H9 (cell line): Measurements from ENCODE around the gene SRBD1. TPM values are rescaled to one million over a fixed set of nuclear protein-coding genes. Genes with fewer than 3 reads are reported as not detected.

Source experiments
- DNase-seq: peaks from one replicate; pipeline ENCODE4 v3.0.0-alpha.2; 2017
- H2AFZ ChIP-seq: one replicate; pipeline ENCODE4 v1.6.1; 2013; ENCODE audit warnings: mild to moderate bottlenecking, low read length, control low read depth, moderate library complexity
- H2AK5ac ChIP-seq: 2 replicates; pipeline ENCODE4 v1.6.1; 2013; ENCODE audit warnings: low read length, control low read depth, mixed read lengths; ENCODE audit not compliant: insufficient read length
- H2BK120ac ChIP-seq: one replicate; pipeline ENCODE4 v1.6.1; 2013; ENCODE audit warnings: low read depth, mild to moderate bottlenecking, low read length, control low read depth, inconsistent platforms; ENCODE audit not compliant: poor library complexity, severe bottlenecking
- H2BK12ac ChIP-seq: 2 replicates; pipeline ENCODE4 v1.6.1; 2013; ENCODE audit warnings: low read length, control low read depth, mixed read lengths, low read depth; ENCODE audit not compliant: insufficient read length
- H2BK15ac ChIP-seq: 2 replicates; pipeline ENCODE4 v1.6.1; 2013; ENCODE audit warnings: low read depth, low read length, control low read depth
- H2BK20ac ChIP-seq: one replicate; pipeline ENCODE4 v1.6.1; 2013; ENCODE audit warnings: low read depth, mild to moderate bottlenecking, low read length, control low read depth, inconsistent platforms; ENCODE audit not compliant: poor library complexity, severe bottlenecking
- H2BK5ac ChIP-seq: 2 replicates; pipeline ENCODE4 v1.6.1; 2013; ENCODE audit warnings: low read length, control low read depth, mixed read lengths; ENCODE audit not compliant: insufficient read length
- H3K14ac ChIP-seq: 2 replicates; pipeline ENCODE4 v1.6.1; 2013; ENCODE audit warnings: low read length, control low read depth; ENCODE audit not compliant: insufficient read depth
- H3K18ac ChIP-seq: 2 replicates; pipeline ENCODE4 v1.6.1; 2013; ENCODE audit warnings: low read depth, mild to moderate bottlenecking, mixed read lengths, low read length, control low read depth; ENCODE audit not compliant: insufficient read length
- H3K23ac ChIP-seq: 2 replicates; pipeline ENCODE4 v1.6.1; 2013; ENCODE audit warnings: low read length, control low read depth, mixed read lengths, low read depth; ENCODE audit not compliant: insufficient read length
- H3K23me2 ChIP-seq: 2 replicates; pipeline ENCODE4 v1.6.1; 2013; ENCODE audit warnings: low read depth, mild to moderate bottlenecking, mixed read lengths, low read length, control low read depth; ENCODE audit not compliant: insufficient read length, poor library complexity, severe bottlenecking
- H3K27ac ChIP-seq: 2 replicates; pipeline ENCODE4 v1.5.1; 2013; ENCODE audit warnings: low read length, control low read depth, mixed read lengths, low read depth; ENCODE audit not compliant: insufficient read length
- H3K27me3 ChIP-seq: 2 replicates; pipeline ENCODE4 v1.6.1; 2013; ENCODE audit warnings: low read length, control low read depth, inconsistent platforms; ENCODE audit not compliant: insufficient read depth
- H3K4ac ChIP-seq: 2 replicates; pipeline ENCODE4 v1.6.1; 2013; ENCODE audit warnings: low read depth, mild to moderate bottlenecking, control low read depth, inconsistent platforms, low read length, moderate library complexity
- H3K4me1 ChIP-seq: 2 replicates; pipeline ENCODE4 v1.6.1; 2013; ENCODE audit warnings: low read length, control low read depth, inconsistent platforms; ENCODE audit not compliant: insufficient read depth
- H3K4me2 ChIP-seq: 2 replicates; pipeline ENCODE4 v1.6.1; 2013; ENCODE audit warnings: low read length, control low read depth, mixed read lengths; ENCODE audit not compliant: insufficient read length, insufficient read depth
- H3K56ac ChIP-seq: 2 replicates; pipeline ENCODE4 v1.6.1; 2013; ENCODE audit warnings: low read depth, mild to moderate bottlenecking, mixed read lengths, low read length, control low read depth; ENCODE audit not compliant: insufficient read length
- H3K79me1 ChIP-seq: 2 replicates; pipeline ENCODE4 v1.6.1; 2013; ENCODE audit warnings: low read depth, mild to moderate bottlenecking, moderate library complexity, low read length, control low read depth, inconsistent platforms; ENCODE audit not compliant: insufficient read depth, poor library complexity, severe bottlenecking
- H3K79me2 ChIP-seq: 2 replicates; pipeline ENCODE4 v1.6.1; 2013; ENCODE audit warnings: low read length, control low read depth, inconsistent platforms; ENCODE audit not compliant: insufficient read depth
- H3K9ac ChIP-seq: 2 replicates; pipeline ENCODE4 v1.6.1; 2013; ENCODE audit warnings: low read length, control low read depth, mixed read lengths; ENCODE audit not compliant: insufficient read length; ENCODE audit errors: extremely low read depth
- H3K9me3 ChIP-seq: one replicate; pipeline ENCODE4 v1.6.1; 2013; ENCODE audit warnings: low read depth, low read length, inconsistent platforms; ENCODE audit not compliant: control insufficient read depth
- H3T11ph ChIP-seq: one replicate; pipeline ENCODE4 v1.6.1; 2013; ENCODE audit warnings: mild to moderate bottlenecking, low read length, control low read depth, inconsistent platforms
- H4K20me1 ChIP-seq: one replicate; pipeline ENCODE4 v1.6.1; 2013; ENCODE audit not compliant: control insufficient read depth, insufficient read length, insufficient read depth
- H4K5ac ChIP-seq: 2 replicates; pipeline ENCODE4 v1.6.1; 2013; ENCODE audit warnings: low read depth, mild to moderate bottlenecking, mixed read lengths, low read length, control low read depth; ENCODE audit not compliant: insufficient read length
- H4K8ac ChIP-seq: replicated peaks from 2 replicates; pipeline ENCODE4 v1.6.1; 2013; ENCODE audit warnings: low read length, control low read depth, mixed read lengths, low read depth; ENCODE audit not compliant: insufficient read length
- H4K91ac ChIP-seq: 2 replicates; pipeline ENCODE4 v1.6.1; 2013; ENCODE audit warnings: low read depth, mild to moderate bottlenecking, moderate library complexity, mixed read lengths, low read length, control low read depth; ENCODE audit not compliant: insufficient read length
- H3K27ac Mint-ChIP-seq, 3 experiments: 2 replicates in 2 of 3; 3 replicates in 1 of 3; pipeline ENCODE4 v1.8.0; 2020 to 2021; ENCODE audit warnings: mixed read lengths in 3 of 3, mild to moderate bottlenecking in 1 of 3, moderate library complexity in 1 of 3
- H3K27me3 Mint-ChIP-seq: 2 replicates; pipeline ENCODE4 v1.8.0; 2021; ENCODE audit warnings: low read depth, mild to moderate bottlenecking, moderate library complexity, mixed read lengths
- H3K36me3 Mint-ChIP-seq, 3 experiments: 2 replicates in 2 of 3; 3 replicates in 1 of 3; pipeline ENCODE4 v1.8.0; 2020 to 2021; ENCODE audit warnings: low read depth in 3 of 3, mixed read lengths in 3 of 3; ENCODE audit not compliant: insufficient read depth in 1 of 3
- H3K4me1 Mint-ChIP-seq, 2 experiments: 2 replicates each; pipeline ENCODE4 v1.8.0; 2020; ENCODE audit warnings: mixed read lengths in 2 of 2
- H3K4me3 Mint-ChIP-seq, 2 experiments: 2 replicates in 1 of 2; 3 replicates in 1 of 2; pipeline ENCODE4 v1.8.0; 2020 to 2021; ENCODE audit warnings: mild to moderate bottlenecking in 2 of 2, mixed read lengths in 2 of 2, moderate library complexity in 1 of 2
- H3K9me3 Mint-ChIP-seq, 2 experiments: 2 replicates in 1 of 2; 3 replicates in 1 of 2; pipeline ENCODE4 v1.8.0; 2020; ENCODE audit warnings: mild to moderate bottlenecking in 2 of 2, mixed read lengths in 2 of 2, moderate library complexity in 1 of 2
- CTCF ChIP-seq: fragments of 200-600 bp; sonication (generic); conservative IDR thresholded peaks from 3 replicates; pipeline ENCODE4 v1.8.0; 2021; ENCODE audit warnings: antibody characterized with exemption, mild to moderate bottlenecking
- WGBS: extraction: QIAGEN DNeasy Blood & Tissue Kit; methylation state at CpG from one replicate; pipeline ENCODE4 v1.1.7; 2013; ENCODE audit warnings: missing lambda C conversion rate, low lambda C conversion rate, mixed read lengths; ENCODE audit not compliant: insufficient read length; ENCODE audit errors: extremely low coverage; 5-methylcytosine and 5-hydroxymethylcytosine counted together
- total RNA-seq: library from RNA; stranded (reverse); gene quantifications from 2 replicates; pipeline ENCODE4 v1.2.1, GENCODE V29; 2021

The SRBD1 gene
- total RNA-seq, 1 experiment from 2014 or later = 18.3 TPM

- Histone ChIP-seq H4K5ac (no peak overlapping the region), H4K8ac (no peak overlapping the region), H2BK20ac (no peak overlapping the region), H3K79me2 (no peaks in the 10 kb centered on the region; the same call in 1 of the 2 replicates), H3T11ph (no peak overlapping the region), H3K18ac (no peak overlapping the region), H4K91ac (no peak overlapping the region), H3K4ac (no peak overlapping the region), H3K4me2 (no peak overlapping the region), H3K56ac (no peak overlapping the region), H3K27me3 (no peaks in the 10 kb centered on the region), H3K79me1 (no peaks in the 10 kb centered on the region), H3K27ac (no peak overlapping the region), H2BK5ac (no peak overlapping the region), H2BK12ac (no peak overlapping the region), H3K9ac (no peak overlapping the region), H2AK5ac (no peak overlapping the region), H3K23me2 (no peaks in the 10 kb centered on the region), H2BK15ac (no peak overlapping the region), H3K9me3 (no peaks in the 10 kb centered on the region), H3K4me1 (no peaks in the 10 kb centered on the region), H4K20me1 (no peaks in the 10 kb centered on the region), H2AFZ (no peak overlapping the region), H3K23ac (no peak overlapping the region), H3K14ac (no peak overlapping the region), H2BK120ac (no peak overlapping the region)
- no peak for DNase-seq
- TF ChIP-seq CTCF = no peak
- no CpG with 5 or more reads among the region's 2 CpGs for WGBS
- H3K4me3 Mint-ChIP-seq = no peak overlapping the region
- H3K36me3 Mint-ChIP-seq = no peaks in the 10 kb centered on the region
- no peaks in the 10 kb centered on the region for H3K9me3 Mint-ChIP-seq
- H3K27me3 Mint-ChIP-seq = no peaks in the 10 kb centered on the region
- H3K27ac Mint-ChIP-seq = no peak overlapping the region
- peaks cover 9 to 10% of the 10 kb centered on the region in 2 experiments; a peak in 3 of 4 replicates for H3K4me1 Mint-ChIP-seq
Observed at GRCh38 chr2:45617496-45617895, 6.4 kb upstream of the SRBD1 start.
